Stomach (tissue), 9 donors: ENCODE results near the gene LDLRAD3. TPM values are rescaled to one million over a fixed set of nuclear protein-coding genes. Genes with fewer than 3 reads are reported as not detected.

Experiments used
- DNase-seq, 2 donors: peaks; one replicate each; pipeline versions ENCODE4 v3.0.0 to v3.0.0-alpha.2; 2013 to 2019
- H3K27ac ChIP-seq, 5 donors: fragments of 200-600 bp in 4 of 5; sonication (generic) in 4 of 5; one replicate each; pipeline ENCODE4 v1.5.1; 2013 to 2019; ENCODE audit warnings: mild to moderate bottlenecking in 1 of 5, moderate library complexity in 1 of 5
- H3K27me3 ChIP-seq, 3 donors: fragments of 200-600 bp; sonication (generic); one replicate each; pipeline ENCODE4 v1.5.1; 2017 to 2019; ENCODE audit warnings: mixed run types in 1 of 3
- H3K36me3 ChIP-seq, 4 donors: fragments of 200-600 bp; sonication (generic); 1 replicate in 3 of 4; 2 replicates in 1 of 4; pipeline ENCODE4 v1.5.1; 2016 to 2019
- H3K4me1 ChIP-seq, 4 donors: fragments of 200-600 bp; sonication (generic); one replicate each; pipeline ENCODE4 v1.5.1; 2016 to 2019
- H3K4me3 ChIP-seq, 4 donors: fragments of 200-600 bp; sonication (generic) in 3 of 4; one replicate each; pipeline ENCODE4 v1.5.1; 2016 to 2019; ENCODE audit warnings: mild to moderate bottlenecking in 1 of 4
- H3K9me3 ChIP-seq, 4 donors: fragments of 200-600 bp; sonication (generic); one replicate each; pipeline ENCODE4 v1.5.1; 2016 to 2019
- CTCF ChIP-seq, 7 experiments: fragments of 450-650 bp in 4 of 7; fragments of 200-600 bp in 3 of 7; sonication (generic) in 3 of 7; IDR thresholded peaks; one replicate each; pipeline ENCODE4 v1.5.1; 2016 to 2019; ENCODE audit warnings: antibody characterized with exemption in 7 of 7, control low read depth in 2 of 7, mild to moderate bottlenecking in 1 of 7
- EP300 ChIP-seq: sonication (generic); formaldehyde crosslinking; IDR thresholded peaks from one replicate; pipeline ENCODE4 v1.6.1; 2017; ENCODE audit warnings: antibody characterized with exemption
- POLR2A ChIP-seq, 4 donors: fragments of 450-650 bp; IDR thresholded peaks; one replicate each; pipeline ENCODE4 v1.6.1; 2016; ENCODE audit warnings: antibody characterized with exemption in 4 of 4, control low read depth in 2 of 4, mild to moderate bottlenecking in 1 of 4, moderate library complexity in 1 of 4
- POLR2AphosphoS5 ChIP-seq, 3 donors: sonication (generic); formaldehyde crosslinking; IDR thresholded peaks; one replicate each; pipeline ENCODE4 v1.6.1; 2016; ENCODE audit warnings: antibody characterized with exemption in 3 of 3
- WGBS, 5 donors: extraction: QIAGEN DNeasy Blood & Tissue Kit in 3 of 5; methylation state at CpG; one replicate each; pipeline versions ENCODE4 v1.1.5 to v1.1.7; 2013 to 2018; 5-methylcytosine and 5-hydroxymethylcytosine counted together
- intact Hi-C: fragments of 100-400 bp; cut with DNase I; formaldehyde crosslinking; loops from one replicate; pipeline ENCODE4 v1.15.1; 2023; ENCODE audit warnings: low total_unique reads
- polyA plus RNA-seq, 3 donors: library from polyadenylated mRNA; stranded (reverse); fragments of 200-250 nt; gene quantifications; one replicate each; pipeline ENCODE4 v1.2.3, GENCODE V29; 2013
- total RNA-seq, 5 donors: library from RNA; depleted of rRNA; stranded (reverse); fragments of >200 nt; gene quantifications; one replicate each; pipeline versions ENCODE4 v1.1.0 to v1.2.3, GENCODE V29; 2014 to 2016
- donor health status: healthy with polysubstance abuse.
- donor health status: Bipolar disorder and iron deficiency.
- donor health status: healthy.

Gene LDLRAD3
- total and polyA plus RNA-seq, 8 donors, result 2.0 to 22.8 (median 7.9) TPM

- H3K27me3 ChIP-seq, result peaks cover 0 to 7% (median 0%) of the 10 kb centered on the region in 3 donors
- no peak for TF ChIP-seq POLR2AphosphoS5 (IDR thresholded peaks at IDR 0.05)
- TF ChIP-seq POLR2A (IDR thresholded peaks at IDR 0.05), result no peak
- no peak for TF ChIP-seq CTCF (IDR thresholded peaks at IDR 0.05)
- TF ChIP-seq EP300, result no peak
- H3K4me3 ChIP-seq, result no peak overlapping the region
- DNase-seq, result no peak
- H3K9me3 ChIP-seq, result no peaks in the 10 kb centered on the region
- peaks cover 5 to 37% (median 14%) of the 10 kb centered on the region in 4 donors for H3K4me1 ChIP-seq
- intact Hi-C loops, result no loop called here
- WGBS, 5 donors, result 75 to 84% (median 77%) methylated on average over 3 of the region's 3 CpGs
- no peak overlapping the region for H3K27ac ChIP-seq
- H3K36me3 ChIP-seq, result no peaks in the 10 kb centered on the region
Observed at GRCh38 chr11:35949242-35949641, 5.4 kb downstream of the LDLRAD3 start.

- H3K27me3 ChIP-seq, result no peaks in the 10 kb centered on the region
- H3K36me3 ChIP-seq, result no peaks in the 10 kb centered on the region
- 77 to 81% (median 80%) methylated on average over 5 of the region's 5 CpGs for WGBS, 5 donors
- no peak overlapping the region for H3K27ac ChIP-seq
- intact Hi-C loops, result no loop called here
- no peak overlapping the region for H3K4me3 ChIP-seq
- no peaks in the 10 kb centered on the region for H3K9me3 ChIP-seq
- no peak for DNase-seq
- TF ChIP-seq CTCF (IDR thresholded peaks at IDR 0.05) (no peak), POLR2AphosphoS5 (IDR thresholded peaks at IDR 0.05) (no peak), EP300 (no peak), POLR2A (IDR thresholded peaks at IDR 0.05) (no peak)
- peaks cover 0 to 28% (median 7%) of the 10 kb centered on the region in 4 donors for H3K4me1 ChIP-seq
Observed at GRCh38 chr11:35950082-35950481, 6.2 kb downstream of the LDLRAD3 start.

GRCh38 chr11:35951680-35952079 lies 7.8 kb downstream of the LDLRAD3 start:
- WGBS, 5 donors, result 78 to 89% (median 86%) methylated on average over 3 of the region's 3 CpGs
- Histone ChIP-seq H3K36me3 (no peaks in the 10 kb centered on the region), H3K27me3 (no peaks in the 10 kb centered on the region), H3K4me3 (no peak overlapping the region), H3K9me3 (no peaks in the 10 kb centered on the region), H3K27ac (no peak overlapping the region), H3K4me1 (peaks cover 0 to 23% (median 4%) of the 10 kb centered on the region in 4 donors)
- TF ChIP-seq POLR2AphosphoS5 (IDR thresholded peaks at IDR 0.05) (no peak), CTCF (IDR thresholded peaks at IDR 0.05) (no peak), POLR2A (IDR thresholded peaks at IDR 0.05) (no peak), EP300 (no peak)
- no peak for DNase-seq
- intact Hi-C loops, result no loop called here

- TF ChIP-seq POLR2A (IDR thresholded peaks at IDR 0.05) (no peak), POLR2AphosphoS5 (IDR thresholded peaks at IDR 0.05) (no peak), CTCF (IDR thresholded peaks at IDR 0.05) (no peak), EP300 (no peak)
- Histone ChIP-seq H3K27ac (peak overlapping the region in 1 of 5 donors; percentile 31), H3K4me1 (peaks cover 0 to 23% (median 4%) of the 10 kb centered on the region in 4 donors), H3K4me3 (no peak overlapping the region), H3K9me3 (no peaks in the 10 kb centered on the region), H3K27me3 (no peaks in the 10 kb centered on the region), H3K36me3 (no peaks in the 10 kb centered on the region)
- WGBS, 5 donors, result 71 to 82% (median 77%) methylated on average over 13 of the region's 13 CpGs
- intact Hi-C loops, result no loop called here
- peak in 1 of 2 donors; percentile 48 for DNase-seq
Observed at GRCh38 chr11:35953081-35953760, 9.4 kb downstream of the LDLRAD3 start.
